SU-DHL-6 (cell line): ENCODE results near the gene GTF2H1.

ENCODE experiments used
- CTCF ChIP-seq: fragments of 200-600 bp; sonication (generic); IDR thresholded peaks from one replicate; pipeline ENCODE4 v1.5.1; 2017; ENCODE audit warnings: antibody characterized with exemption, mild to moderate bottlenecking, low read length, moderate library complexity; ENCODE audit not compliant: insufficient read depth, poor library complexity, severe bottlenecking
- EZH2phosphoT487 ChIP-seq: fragments of 200-600 bp; sonication (generic), shearing (Covaris generic); conservative IDR thresholded peaks from 2 replicates; pipeline ENCODE4 v1.6.1; 2018; ENCODE audit warnings: mild to moderate bottlenecking, antibody characterized with exemption, low read length, moderate library complexity, mixed read lengths

- TF ChIP-seq CTCF, result no peak
- TF ChIP-seq EZH2phosphoT487, result no peak
Measured at GRCh38 chr11:18371279-18371678, 48.9 kb downstream of the GTF2H1 start.
